ENCODE measurements around the gene PIGT.

PIGT gene

DNA sequence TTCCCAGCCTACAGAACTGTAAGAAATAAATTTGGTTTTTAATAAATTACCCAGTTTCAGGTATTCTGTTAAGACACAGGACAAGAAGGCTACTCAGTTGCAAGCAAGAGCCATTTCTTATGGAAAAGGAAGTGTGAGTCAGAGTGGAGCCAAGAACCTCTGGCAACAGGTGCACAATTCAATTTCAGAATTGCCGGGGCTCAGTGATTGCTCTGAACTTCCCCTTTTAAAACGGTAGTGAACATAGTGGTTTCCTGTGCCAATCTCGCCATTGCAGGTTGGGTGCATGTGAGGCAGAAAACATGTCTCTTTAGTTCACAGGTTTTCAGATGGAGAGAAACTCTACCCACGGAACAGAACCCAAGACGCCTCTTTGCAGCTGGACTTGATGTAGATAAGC, 16.4 kb downstream of the PIGT start:
- Mint-ChIP-seq H3K4me1 (ENCODE audit: low read depth) (peaks cover 21% of the 10 kb centered on the region), H3K27ac (peak overlapping the region; percentile 47), H3K9me3 (no peaks in the 10 kb centered on the region), H3K27me3 (no peaks in the 10 kb centered on the region), H3K36me3 (ENCODE audit: low read depth) (peaks cover 49% of the 10 kb centered on the region), H3K4me3 (no peak overlapping the region)
- DNase-seq = no peak

DNA sequence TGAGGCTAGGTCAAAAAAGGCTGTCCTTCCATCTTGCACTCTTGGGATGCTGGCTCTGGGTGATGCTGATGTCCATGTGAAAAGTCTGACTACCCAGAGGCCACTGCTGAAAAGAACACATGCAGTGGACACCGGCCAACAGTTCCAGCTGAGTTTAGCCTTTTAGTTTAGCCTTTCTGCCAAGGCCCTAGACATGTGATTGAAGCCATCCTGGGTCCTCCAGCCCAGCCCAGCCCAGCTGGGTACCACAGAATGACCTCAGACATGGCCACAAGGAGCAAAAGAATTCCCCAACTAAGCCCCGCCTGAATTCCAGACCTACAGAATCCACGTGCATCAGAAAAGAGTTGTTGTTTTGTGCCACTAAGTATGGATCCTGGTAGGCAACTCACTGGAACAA, 17.4 kb downstream of the PIGT start:
- Mint-ChIP-seq H3K4me1 (ENCODE audit: low read depth) (peaks cover 21% of the 10 kb centered on the region), H3K9me3 (no peaks in the 10 kb centered on the region), H3K4me3 (no peak overlapping the region), H3K27ac (no peak overlapping the region), H3K36me3 (ENCODE audit: low read depth) (peaks cover 40% of the 10 kb centered on the region), H3K27me3 (no peaks in the 10 kb centered on the region)
- DNase-seq = no peak

DNA sequence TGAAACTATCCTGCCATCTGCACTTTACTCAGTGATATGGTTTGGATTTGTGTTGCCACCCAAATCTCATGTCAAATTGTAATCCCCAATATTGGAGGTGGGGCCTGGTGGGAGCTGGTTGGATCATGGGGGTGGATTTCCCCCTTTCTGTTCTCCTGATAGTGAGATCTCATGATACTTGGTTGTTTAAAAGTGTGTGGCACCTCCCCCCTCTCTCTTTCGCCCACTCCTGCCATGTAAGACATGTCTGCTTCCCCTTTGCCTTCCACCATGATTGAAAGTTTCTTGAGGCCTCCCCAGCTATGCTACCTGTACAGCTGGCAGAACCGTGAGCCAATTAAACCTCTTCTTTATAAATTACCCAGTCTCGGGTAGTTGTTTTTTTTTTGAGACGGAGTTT, 18.0 kb downstream of the PIGT start:
- H3K27me3 Mint-ChIP-seq = no peaks in the 10 kb centered on the region
- DNase-seq = no peak
- peak overlapping the region; percentile 22 for H3K27ac Mint-ChIP-seq
- no peak overlapping the region for H3K4me3 Mint-ChIP-seq
- peaks cover 40% of the 10 kb centered on the region for H3K36me3 Mint-ChIP-seq (ENCODE audit: low read depth)
- peaks cover 21% of the 10 kb centered on the region for H3K4me1 Mint-ChIP-seq (ENCODE audit: low read depth)
- no peaks in the 10 kb centered on the region for H3K9me3 Mint-ChIP-seq

DNA sequence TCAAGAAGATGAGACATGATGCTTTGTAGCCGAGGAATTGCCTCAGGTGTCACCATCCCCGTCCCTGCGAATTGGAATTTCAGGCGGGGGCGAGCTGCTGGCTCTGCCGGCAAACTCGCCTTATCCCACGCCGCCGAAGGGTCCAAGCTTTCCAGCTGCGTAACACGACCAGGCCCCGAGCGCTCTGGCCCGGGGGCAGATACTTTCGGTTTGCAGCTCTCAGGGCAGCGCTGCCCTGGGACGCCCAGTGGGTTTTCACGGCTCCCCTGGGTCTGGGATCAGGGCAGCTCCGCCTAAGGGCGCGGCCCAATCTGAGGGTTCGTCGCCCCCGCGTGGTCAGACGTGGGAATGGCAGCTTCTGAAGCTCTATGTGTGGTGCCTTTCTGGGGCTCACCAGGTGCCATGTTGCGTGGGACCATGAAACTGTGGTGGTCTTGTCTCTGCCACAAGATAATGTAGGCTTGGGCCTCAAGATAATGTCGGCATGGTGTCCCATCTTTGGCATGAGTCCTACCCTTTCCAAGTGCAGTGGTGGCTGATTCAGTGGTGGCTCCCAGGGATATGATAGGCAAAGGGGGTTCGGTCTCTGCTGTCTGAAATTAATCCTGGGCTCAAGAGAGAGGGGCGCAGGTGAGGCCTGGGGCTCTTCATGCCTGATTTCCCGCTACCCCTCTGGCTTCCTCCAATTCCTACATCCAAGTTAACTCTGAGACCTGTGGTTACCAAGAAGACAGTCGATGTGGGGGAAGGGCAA, 21.0 kb downstream of the PIGT start:
- Mint-ChIP-seq H3K27me3 (no peaks in the 10 kb centered on the region), H3K9me3 (no peaks in the 10 kb centered on the region), H3K27ac (peak overlapping the region; percentile 68), H3K36me3 (ENCODE audit: low read depth) (peaks cover 24% of the 10 kb centered on the region), H3K4me1 (ENCODE audit: low read depth) (peaks cover 21% of the 10 kb centered on the region), H3K4me3 (peak overlapping the region; percentile 80)
- peak; percentile 92 for DNase-seq

DNA sequence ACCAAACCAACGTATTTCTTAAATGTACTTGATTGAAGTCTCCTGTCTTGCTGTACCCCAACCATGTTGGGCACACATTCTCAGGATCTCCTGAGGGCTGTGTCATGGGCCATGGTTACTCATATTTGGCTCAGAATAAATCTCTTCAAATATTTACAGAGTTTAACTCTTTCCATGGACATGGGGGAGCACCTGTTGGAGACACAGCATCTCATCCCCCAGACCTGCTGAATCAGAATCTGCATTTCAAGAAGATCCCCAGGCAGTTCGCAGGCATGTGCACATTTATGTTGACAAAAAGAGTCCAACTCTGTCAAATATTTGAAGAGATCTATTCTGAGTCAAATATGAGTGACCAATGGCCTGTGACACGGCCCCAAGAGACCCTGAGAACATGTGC, 24.5 kb downstream of the PIGT start:
- Mint-ChIP-seq H3K36me3 (ENCODE audit: low read depth) (no peaks in the 10 kb centered on the region), H3K4me1 (ENCODE audit: low read depth) (peaks cover 29% of the 10 kb centered on the region), H3K9me3 (no peaks in the 10 kb centered on the region), H3K4me3 (no peak overlapping the region), H3K27me3 (peaks cover 7% of the 10 kb centered on the region), H3K27ac (no peak overlapping the region)
- no peak for DNase-seq

DNA sequence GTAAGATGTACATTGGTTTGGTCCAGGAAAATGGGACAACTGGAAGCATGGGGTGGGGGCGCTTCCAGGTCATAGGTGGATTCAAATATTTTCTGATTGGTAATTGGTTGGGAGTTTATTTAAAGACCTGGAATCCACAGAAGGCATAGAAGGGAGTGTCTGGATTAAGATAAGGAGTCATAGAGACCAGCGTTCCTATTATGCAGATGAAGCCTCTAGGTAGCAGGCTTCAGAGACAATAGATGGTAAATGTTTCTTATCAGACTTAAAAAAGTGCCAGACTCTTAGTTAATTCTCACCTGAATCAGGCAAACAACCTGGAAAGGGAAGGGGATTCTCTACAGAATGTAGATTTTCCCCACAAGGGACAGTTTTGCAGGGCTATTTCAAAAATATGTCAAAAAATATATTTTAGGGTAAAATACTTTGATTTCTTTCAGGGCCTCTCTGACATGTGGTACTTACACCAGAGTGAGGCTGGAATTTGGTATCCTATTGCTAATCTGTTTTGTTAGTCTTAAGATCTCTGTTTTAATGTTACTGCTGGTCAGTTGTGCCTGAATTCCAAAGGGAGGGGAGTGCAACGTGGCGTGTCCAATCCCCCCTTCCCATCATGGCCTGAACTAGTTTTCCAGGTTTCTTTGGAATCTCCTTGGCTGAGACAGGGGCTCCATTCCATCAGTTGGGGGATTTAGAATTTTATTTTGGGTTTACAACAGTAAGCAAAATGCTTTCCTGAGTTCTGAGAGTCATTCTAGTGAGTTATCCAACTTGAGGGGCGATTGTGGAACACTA, 25.1 kb downstream of the PIGT start:
- Mint-ChIP-seq H3K9me3 (no peaks in the 10 kb centered on the region), H3K27ac (no peak overlapping the region), H3K36me3 (ENCODE audit: low read depth) (no peaks in the 10 kb centered on the region), H3K4me1 (ENCODE audit: low read depth) (peaks cover 31% of the 10 kb centered on the region), H3K27me3 (peaks cover 14% of the 10 kb centered on the region), H3K4me3 (no peak overlapping the region)
- no peak for DNase-seq

DNA sequence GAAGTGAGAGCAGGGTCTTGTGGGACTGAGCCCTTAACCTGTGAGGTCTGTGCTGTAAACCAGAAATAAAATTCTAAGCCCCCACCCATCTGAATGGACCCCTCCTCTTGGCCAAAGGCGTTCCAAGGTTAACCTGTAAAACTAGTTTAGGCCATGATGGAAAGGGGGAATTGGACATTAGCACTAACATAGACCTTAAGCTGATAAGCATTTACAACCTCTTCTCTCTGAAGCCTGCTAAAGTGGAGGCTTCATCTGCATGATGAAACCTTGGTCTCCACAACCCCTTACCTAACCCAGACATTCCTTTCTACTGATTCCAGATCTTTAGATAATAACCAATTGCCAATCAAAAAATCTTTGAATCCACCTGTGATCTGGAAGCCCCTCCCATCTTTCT, 25.8 kb downstream of the PIGT start:
- no peak overlapping the region for H3K27ac Mint-ChIP-seq
- H3K36me3 Mint-ChIP-seq (ENCODE audit: low read depth) = no peaks in the 10 kb centered on the region
- H3K9me3 Mint-ChIP-seq = no peaks in the 10 kb centered on the region
- H3K27me3 Mint-ChIP-seq = peaks cover 19% of the 10 kb centered on the region
- no peak for DNase-seq
- H3K4me3 Mint-ChIP-seq = no peak overlapping the region
- H3K4me1 Mint-ChIP-seq (ENCODE audit: low read depth) = peaks cover 26% of the 10 kb centered on the region

DNA sequence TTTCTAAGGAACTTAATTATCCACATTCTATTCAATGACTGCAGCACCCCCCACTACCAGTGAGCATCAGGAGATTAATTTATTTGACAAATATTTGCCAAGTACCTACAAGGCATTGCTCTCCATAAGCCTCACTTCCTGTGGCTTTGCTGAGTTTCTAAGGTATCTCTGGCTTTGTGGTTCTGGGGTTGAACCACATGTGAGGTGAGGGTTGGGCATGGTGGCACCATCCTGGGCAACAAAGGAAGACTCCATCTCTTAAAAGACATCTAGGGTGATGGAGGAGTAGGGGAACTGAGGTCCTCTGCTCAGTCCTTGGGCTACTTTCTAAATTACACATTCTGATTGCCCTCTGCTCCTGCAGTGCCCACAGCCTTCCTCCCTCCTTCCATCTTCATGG, 28.1 kb downstream of the PIGT start:
- Mint-ChIP-seq H3K4me1 (ENCODE audit: low read depth) (peaks cover 20% of the 10 kb centered on the region), H3K36me3 (ENCODE audit: low read depth) (no peaks in the 10 kb centered on the region), H3K27me3 (peaks cover 22% of the 10 kb centered on the region), H3K9me3 (no peaks in the 10 kb centered on the region), H3K4me3 (no peak overlapping the region), H3K27ac (no peak overlapping the region)
- DNase-seq = no peak

DNA sequence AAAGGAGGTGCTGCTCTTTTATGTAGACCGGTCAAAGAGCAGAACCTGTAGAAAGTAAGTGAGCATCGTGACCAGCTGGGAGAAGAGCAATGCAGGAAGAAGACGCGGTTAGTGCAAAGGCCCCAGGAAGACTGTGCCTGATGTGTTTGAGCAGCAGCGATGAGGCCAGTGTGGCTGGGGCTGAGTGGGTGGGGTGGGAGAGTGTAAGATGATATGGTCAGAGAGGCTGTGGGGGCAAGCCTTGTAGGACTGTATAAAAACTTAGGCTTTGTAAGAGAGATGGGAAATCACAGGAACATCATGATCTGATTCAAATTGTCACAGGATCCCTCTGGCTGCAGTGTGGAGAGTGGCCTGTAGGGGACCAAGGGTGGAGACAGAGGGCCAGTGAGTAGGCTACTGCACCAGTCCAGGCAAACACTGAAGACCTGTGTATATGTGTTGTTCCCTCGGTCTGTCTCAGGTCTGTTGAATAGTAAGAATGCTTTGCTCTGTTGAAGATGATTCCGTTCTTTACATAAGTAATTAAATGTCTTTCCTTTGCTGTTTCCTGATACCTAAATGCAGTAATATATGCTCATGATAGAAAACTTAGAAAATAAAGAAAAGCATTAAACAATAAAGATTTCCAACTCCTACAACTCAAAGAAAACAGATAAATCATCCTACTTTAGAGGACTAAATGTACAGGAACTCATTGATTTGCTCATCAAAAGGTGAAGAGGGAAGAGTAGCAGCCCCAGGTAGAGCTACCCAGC, 30.0 kb downstream of the PIGT start:
- peak; percentile 52 for DNase-seq
- Mint-ChIP-seq H3K4me3 (no peak overlapping the region), H3K4me1 (ENCODE audit: low read depth) (peaks cover 20% of the 10 kb centered on the region)

DNA sequence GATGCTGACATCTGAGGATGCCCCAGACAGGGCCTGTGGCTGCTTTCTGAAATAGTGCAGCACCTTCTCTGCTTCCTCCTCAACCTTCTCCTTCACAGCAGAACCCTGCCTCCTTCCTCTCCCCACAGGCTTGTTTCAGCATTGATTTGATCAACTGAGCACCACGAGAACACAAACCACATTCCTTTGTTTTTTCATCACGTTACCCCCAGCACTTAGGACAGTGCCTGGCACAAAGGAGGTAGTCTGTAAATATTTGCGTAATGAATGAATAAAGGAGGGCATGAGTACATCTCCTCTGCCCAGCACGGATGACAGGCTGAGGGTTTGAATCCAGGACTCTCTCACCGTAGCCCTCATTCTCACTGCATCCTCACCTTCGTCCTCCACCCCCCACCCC, 32.3 kb downstream of the PIGT start:
- H3K9me3 Mint-ChIP-seq = no peaks in the 10 kb centered on the region
- peaks cover 27% of the 10 kb centered on the region for H3K27me3 Mint-ChIP-seq
- H3K27ac Mint-ChIP-seq = no peak overlapping the region
- H3K4me1 Mint-ChIP-seq (ENCODE audit: low read depth) = peaks cover 20% of the 10 kb centered on the region
- no peaks in the 10 kb centered on the region for H3K36me3 Mint-ChIP-seq (ENCODE audit: low read depth)
- no peak for DNase-seq
- H3K4me3 Mint-ChIP-seq = no peak overlapping the region

More for the DNA sequence above, 30.0 kb downstream of the PIGT start:
- no peaks in the 10 kb centered on the region for H3K9me3 Mint-ChIP-seq
- peaks cover 22% of the 10 kb centered on the region for H3K27me3 Mint-ChIP-seq
- no peak overlapping the region for H3K27ac Mint-ChIP-seq
- H3K36me3 Mint-ChIP-seq (ENCODE audit: low read depth) = no peaks in the 10 kb centered on the region

DNA sequence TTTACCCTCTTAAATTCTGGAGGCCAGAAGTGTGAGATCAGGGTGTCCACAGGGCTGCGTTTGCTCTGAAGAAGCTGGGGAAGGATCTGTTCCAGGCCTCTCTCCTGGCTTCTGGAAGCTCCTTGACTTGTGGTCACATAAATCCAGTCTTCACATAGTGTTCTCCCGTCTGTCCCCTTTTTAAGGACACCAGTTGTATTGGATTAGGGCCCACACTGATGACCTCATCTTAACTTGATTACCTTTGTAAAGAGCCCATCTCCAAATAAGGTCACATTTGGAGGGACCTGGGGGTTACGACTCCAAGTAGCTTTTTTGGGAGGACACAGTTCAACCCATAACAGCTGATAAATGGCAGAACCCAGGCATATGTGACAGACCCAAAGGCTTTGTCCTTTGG, 33.6 kb downstream of the PIGT start:
- Mint-ChIP-seq H3K27ac (no peak overlapping the region), H3K4me3 (no peak overlapping the region), H3K4me1 (ENCODE audit: low read depth) (peaks cover 10% of the 10 kb centered on the region), H3K9me3 (no peaks in the 10 kb centered on the region), H3K36me3 (ENCODE audit: low read depth) (no peaks in the 10 kb centered on the region), H3K27me3 (peaks cover 24% of the 10 kb centered on the region)
- no peak for DNase-seq

DNA sequence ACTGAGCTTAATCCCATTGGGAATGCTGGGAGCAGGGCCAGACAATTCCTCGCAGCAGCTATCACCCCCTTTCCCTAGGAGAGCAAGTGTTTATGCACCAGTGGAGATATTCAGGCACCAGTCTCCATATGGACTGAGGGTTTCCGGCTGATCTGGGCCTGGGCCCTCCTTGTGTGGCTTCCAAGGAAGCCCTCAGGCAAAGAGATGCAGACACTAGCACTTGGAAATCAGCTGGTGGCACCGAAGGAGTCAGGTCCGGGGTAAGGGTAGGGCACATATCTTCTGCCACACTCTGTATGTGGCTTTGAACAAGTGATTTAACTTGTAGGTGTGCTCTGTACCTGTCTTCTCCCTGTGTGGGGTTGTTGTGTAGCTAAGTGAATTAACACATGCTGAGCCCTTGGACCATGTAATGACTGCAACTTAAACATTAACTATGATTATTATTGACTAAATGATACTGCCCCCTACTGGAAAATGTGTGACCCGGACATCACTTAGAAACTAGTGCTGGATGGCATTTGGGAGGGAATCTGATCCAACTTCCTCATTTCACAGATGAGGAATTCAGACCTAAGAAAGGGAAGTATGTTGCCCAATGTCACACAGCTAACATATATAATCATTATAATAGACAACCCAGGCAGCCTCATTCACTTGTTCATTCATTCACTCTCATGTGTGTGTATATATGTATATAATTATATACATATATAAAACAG, 34.3 kb downstream of the PIGT start:
- H3K9me3 Mint-ChIP-seq = no peaks in the 10 kb centered on the region
- no peak overlapping the region for H3K27ac Mint-ChIP-seq
- no peaks in the 10 kb centered on the region for H3K36me3 Mint-ChIP-seq (ENCODE audit: low read depth)
- no peak overlapping the region for H3K4me3 Mint-ChIP-seq
- no peak for DNase-seq
- peaks cover 2% of the 10 kb centered on the region for H3K4me1 Mint-ChIP-seq (ENCODE audit: low read depth)
- H3K27me3 Mint-ChIP-seq = peaks cover 22% of the 10 kb centered on the region

DNA sequence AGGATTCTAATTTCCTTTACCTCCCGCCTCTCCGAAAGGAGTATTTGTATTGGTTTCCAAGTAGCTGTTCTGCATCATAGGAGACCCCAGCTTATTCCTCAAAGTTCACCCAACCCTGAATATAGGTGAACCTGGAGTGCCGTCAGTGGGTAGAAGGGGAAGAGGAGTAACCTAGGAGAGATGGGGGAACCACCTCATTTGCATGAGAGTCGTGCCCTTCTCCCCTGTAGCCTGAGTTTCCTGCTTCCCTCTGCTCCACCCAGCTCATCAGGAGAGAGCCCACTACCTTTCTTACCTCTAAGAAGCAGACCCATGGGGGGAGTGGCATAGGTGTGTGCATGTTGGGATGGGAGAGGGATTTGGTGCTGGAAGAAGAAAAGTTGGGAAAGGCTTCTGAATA, 36.3 kb downstream of the PIGT start:
- no peaks in the 10 kb centered on the region for H3K4me1 Mint-ChIP-seq (ENCODE audit: low read depth)
- no peak overlapping the region for H3K4me3 Mint-ChIP-seq
- no peaks in the 10 kb centered on the region for H3K36me3 Mint-ChIP-seq (ENCODE audit: low read depth)
- H3K27me3 Mint-ChIP-seq = peaks cover 9% of the 10 kb centered on the region
- H3K27ac Mint-ChIP-seq = no peak overlapping the region
- no peak for DNase-seq
- H3K9me3 Mint-ChIP-seq = no peaks in the 10 kb centered on the region
